ENCODE data around the gene HDGFL3. TPM values are rescaled to one million over a fixed set of nuclear protein-coding genes. Genes with fewer than 3 reads are reported as not detected.
"Not testable (repeated sequence)": the region's sequence is repeated elsewhere in the genome, so short reads cannot be mapped to it uniquely, and the experiment has no call there.

The HDGFL3 gene
- total RNA-seq, 2 donors from 2014 or later: 16.2 to 16.7 TPM

GRCh38 chr15:83090465-83090864 lies 117.2 kb downstream of the HDGFL3 start:
- no peak overlapping the region for H3K27ac ChIP-seq
- no peaks in the 10 kb centered on the region for H3K4me1 ChIP-seq
- no peaks in the 10 kb centered on the region for H3K36me3 ChIP-seq
- H3K4me3 ChIP-seq: no peak overlapping the region
- no peak overlapping the region for H3K9ac ChIP-seq (ENCODE audit: low read depth in 2 of 2, low read length in 2 of 2)
- no peaks in the 10 kb centered on the region for H3K9me3 ChIP-seq
- intact Hi-C loops (cut with DNase I): no loop called here
- no peak for TF ChIP-seq CTCF (IDR thresholded peaks at IDR 0.05)
- H3K27me3 ChIP-seq: no peaks in the 10 kb centered on the region
- no peak for DNase-seq

- H3K36me3 ChIP-seq: no peaks in the 10 kb centered on the region
- no peak overlapping the region for H3K9ac ChIP-seq (ENCODE audit: low read depth in 2 of 2, low read length in 2 of 2)
- no peaks in the 10 kb centered on the region for H3K9me3 ChIP-seq
- intact Hi-C loops (cut with DNase I): no loop called here
- no peak for DNase-seq
- TF ChIP-seq CTCF (IDR thresholded peaks at IDR 0.05): no peak
- H3K27ac ChIP-seq: no peak overlapping the region
- no peak overlapping the region for H3K4me3 ChIP-seq
- no peaks in the 10 kb centered on the region for H3K4me1 ChIP-seq
- H3K27me3 ChIP-seq: no peaks in the 10 kb centered on the region
Observed at GRCh38 chr15:83088876-83089275, 118.7 kb downstream of the HDGFL3 start.

- H3K27me3 ChIP-seq: no peaks in the 10 kb centered on the region
- no peak overlapping the region for H3K4me3 ChIP-seq
- TF ChIP-seq CTCF (IDR thresholded peaks at IDR 0.05): no peak
- H3K9ac ChIP-seq (ENCODE audit: low read depth in 2 of 2, low read length in 2 of 2): no peak overlapping the region
- no peak for DNase-seq
- intact Hi-C loops (cut with DNase I): no loop called here
- H3K36me3 ChIP-seq: no peaks in the 10 kb centered on the region
- H3K27ac ChIP-seq: no peak overlapping the region
- no peaks in the 10 kb centered on the region for H3K9me3 ChIP-seq
- no peaks in the 10 kb centered on the region for H3K4me1 ChIP-seq
Observed at GRCh38 chr15:83087576-83087975, 120.0 kb downstream of the HDGFL3 start.

GRCh38 chr15:83085864-83086552 lies 121.6 kb downstream of the HDGFL3 start:
- H3K27ac ChIP-seq; H3K4me3 ChIP-seq; DNase-seq; intact Hi-C loops (cut with DNase I); H3K9me3 ChIP-seq; H3K4me1 ChIP-seq; H3K9ac ChIP-seq (ENCODE audit: low read depth in 2 of 2, low read length in 2 of 2); H3K36me3 ChIP-seq; H3K27me3 ChIP-seq: not testable (repeated sequence)

GRCh38 chr15:83085461-83085860 lies 122.2 kb downstream of the HDGFL3 start:
- H3K9me3 ChIP-seq; H3K4me1 ChIP-seq; H3K27me3 ChIP-seq; H3K9ac ChIP-seq (ENCODE audit: low read depth in 2 of 2, low read length in 2 of 2); intact Hi-C loops (cut with DNase I); H3K36me3 ChIP-seq; H3K4me3 ChIP-seq; H3K27ac ChIP-seq; DNase-seq: not testable (repeated sequence)

GRCh38 chr15:83082730-83083386 lies 124.8 kb downstream of the HDGFL3 start:
- Histone ChIP-seq H3K27ac (no peak overlapping the region), H3K27me3 (no peaks in the 10 kb centered on the region), H3K36me3 (no peaks in the 10 kb centered on the region), H3K4me3 (no peak overlapping the region), H3K9me3 (no peaks in the 10 kb centered on the region), H3K4me1 (no peaks in the 10 kb centered on the region), H3K9ac (ENCODE audit: low read depth in 2 of 2, low read length in 2 of 2) (no peak overlapping the region)
- no peak for DNase-seq
- intact Hi-C loops (cut with DNase I): no loop called here
- no peak for TF ChIP-seq CTCF (IDR thresholded peaks at IDR 0.05)
